ENCODE results near the gene RFTN1.
A peak's percentile ranks its signal among the peaks of the same experiment; 100 is the strongest.

Gene RFTN1

DNA sequence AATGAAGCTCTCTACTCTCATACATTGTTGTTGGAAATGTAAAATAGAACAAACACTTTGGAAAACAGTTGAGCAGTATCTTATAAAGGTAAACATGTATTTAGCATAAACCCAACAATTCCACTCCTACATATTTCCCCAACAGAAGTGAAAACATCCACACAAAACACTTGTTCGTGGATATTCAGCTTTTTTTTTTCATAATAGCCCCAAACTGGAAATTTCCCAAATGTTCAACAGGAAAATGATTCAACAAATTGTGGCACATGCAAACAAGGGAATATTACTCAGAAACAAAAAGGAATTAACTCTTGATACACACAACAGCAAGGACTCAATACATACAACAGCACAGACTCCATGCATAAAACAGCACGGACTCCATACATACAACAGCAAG is 28.5 kb downstream of the RFTN1 start:
- no peak for DNase-seq

DNA sequence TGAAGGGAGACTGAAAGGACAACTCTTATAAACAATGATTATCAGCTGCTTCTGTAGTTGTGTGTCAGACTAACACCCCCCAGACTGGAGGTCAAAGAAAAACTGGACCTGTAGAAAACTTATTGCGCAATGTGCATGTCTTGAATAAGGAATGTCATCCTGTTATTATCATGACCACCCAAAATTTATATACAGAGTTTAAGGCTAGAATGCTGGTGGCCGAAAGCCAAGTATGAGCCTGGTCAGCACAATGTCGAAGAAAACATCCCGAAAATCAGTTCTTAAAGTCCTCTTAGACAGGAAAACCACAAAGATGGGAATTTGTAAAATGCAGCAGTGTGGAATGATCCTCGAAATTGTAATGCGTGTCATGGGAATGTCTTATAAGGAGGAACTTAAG is 29.3 kb downstream of the RFTN1 start:
- no peak for DNase-seq

DNA sequence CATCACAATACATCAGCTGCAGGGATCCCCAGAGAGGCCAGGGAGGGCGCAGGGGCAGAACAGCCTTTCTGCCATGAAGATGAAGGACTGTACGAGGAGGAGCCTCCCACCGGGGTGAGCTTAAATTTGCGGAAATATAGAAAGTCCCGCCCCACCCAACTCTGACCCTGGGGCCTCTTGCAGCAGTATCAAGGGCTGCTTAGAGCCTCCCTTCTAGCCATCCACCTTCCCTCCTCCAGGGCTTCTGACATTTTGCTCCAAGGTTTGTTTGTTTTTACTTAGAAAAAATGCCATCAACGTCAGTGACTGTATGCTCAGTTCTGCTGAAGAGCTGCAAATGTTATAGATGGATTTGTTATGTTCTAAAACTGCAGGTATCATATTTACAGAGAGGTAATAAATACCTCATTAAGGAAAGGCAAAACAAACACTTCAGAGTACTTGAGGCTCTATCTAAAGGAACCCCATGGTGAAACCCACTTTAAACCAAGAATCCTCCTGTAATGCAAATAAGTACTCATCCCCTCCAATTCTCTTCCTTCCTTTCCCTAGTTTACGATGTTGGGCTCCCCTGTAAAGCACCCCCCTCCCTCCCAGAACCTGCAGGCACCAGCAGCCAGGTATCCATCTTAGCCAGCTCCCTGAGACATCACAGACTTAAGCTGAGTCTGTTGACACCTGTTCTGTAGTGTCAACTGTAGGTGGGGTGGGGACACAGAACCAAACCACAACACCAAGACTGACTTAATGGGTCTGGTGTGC is 30.5 kb downstream of the RFTN1 start:
- DNase-seq: peak; percentile 30

DNA sequence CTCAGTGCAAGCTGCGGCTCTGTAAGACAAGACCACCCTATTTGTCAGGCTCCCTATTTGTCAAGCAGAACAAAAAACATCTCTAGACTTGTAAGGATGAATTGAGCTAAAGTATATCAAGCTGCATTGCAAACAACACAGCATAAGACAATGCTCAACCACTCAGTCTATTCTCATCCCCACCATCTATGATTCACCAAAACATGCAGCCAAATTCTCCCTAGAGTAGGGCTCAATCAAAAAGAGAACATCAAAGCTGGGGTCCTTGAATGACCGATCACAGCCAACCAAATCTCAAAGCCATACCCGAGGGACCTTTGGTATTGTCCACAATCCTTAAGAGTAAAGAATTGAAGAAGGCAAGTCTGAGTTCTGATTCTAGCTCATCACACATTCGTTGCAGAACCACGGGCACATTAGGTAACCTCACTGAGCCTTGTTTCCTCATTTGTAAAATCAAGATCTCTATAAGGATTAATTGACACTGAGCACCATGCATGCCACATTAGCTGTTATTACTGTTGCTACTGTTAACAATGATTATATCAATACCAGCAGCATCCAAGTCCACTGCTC is 31.2 kb downstream of the RFTN1 start:
- DNase-seq: no peak

DNA sequence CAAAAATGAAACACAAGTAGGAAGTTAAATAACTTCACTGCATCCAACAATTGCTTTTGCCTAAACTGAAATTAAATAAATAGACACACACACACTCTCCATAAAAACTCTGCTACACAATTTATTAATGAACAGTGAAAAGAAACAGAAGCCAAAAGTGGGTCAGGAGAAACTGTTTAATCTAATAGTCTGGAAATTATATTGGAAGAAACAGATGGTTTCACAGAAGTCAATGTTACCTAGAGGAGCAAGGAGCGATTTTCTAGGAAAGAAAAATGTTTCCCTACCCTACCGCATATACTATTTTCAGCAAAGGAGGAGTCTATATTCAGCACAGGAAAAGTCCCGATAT is 32.0 kb downstream of the RFTN1 start:
- DNase-seq: no peak

DNA sequence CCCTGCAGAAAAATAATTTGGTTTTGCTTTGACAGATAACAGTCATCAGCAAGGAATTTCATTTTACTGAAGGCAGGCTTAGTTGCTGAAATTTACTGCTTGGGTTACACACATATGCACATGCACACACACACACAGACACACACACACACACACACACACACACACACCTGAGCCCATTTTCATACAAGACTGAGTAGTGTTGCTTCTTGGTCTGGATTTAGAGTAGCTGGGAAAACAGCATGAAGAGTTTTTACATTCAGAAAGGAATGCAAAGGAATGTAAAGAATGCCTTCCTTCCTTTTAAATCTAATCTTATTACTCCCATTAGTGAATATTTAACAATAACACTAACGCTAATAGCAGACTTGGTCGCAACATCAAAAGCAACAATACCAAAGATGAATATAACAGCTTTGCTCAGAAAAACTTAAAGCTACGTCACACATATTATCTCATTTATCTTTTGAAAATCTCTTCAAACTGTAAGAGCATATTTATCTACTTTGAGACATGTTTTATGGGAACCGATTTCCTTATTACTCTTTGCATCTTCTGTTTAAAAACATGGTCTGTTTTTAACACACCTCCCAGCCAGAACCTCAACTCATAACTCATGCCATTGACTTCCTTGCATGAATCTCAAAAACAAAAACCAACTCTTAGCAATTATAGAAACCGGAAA is 32.5 kb downstream of the RFTN1 start:
- peak; percentile 41 for DNase-seq

DNA sequence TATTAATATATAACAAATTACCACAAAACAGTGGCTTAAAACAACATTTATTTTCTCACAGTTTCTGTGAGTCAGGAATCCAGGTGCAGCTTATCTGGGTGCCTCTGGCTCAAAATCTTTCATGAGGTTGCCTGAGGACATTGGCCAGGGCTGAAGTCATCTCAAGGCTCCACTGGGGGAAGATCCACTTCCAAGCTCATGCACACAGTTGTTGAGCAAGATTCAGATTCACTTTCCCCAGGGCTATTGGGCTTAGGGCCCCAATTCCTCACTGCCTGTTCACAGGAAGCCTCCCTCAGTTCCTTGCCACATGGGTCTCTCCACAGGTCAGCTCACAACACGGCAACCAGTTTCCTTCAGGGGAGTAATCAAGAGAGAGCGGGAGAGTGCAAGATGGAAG is 35.0 kb downstream of the RFTN1 start:
- DNase-seq: no peak

DNA sequence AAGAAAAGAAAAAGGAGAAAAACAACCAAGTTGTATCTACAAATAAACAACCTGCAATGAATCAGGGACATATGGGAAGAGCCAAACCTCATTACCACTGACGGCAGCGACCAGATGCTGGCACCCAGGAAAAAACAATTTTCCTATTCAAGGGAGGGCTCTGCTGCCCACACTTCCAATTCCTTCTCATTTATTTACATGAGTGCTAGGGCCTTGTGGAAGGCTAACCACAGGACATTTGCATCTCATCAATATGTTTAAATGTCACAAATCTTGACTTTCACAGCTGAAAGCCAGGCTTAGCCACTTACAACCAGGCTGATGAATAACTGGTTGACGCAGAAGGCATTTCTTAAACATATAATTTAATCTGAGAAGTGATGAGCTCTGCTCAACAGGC is 36.0 kb downstream of the RFTN1 start:
- DNase-seq: no peak

DNA sequence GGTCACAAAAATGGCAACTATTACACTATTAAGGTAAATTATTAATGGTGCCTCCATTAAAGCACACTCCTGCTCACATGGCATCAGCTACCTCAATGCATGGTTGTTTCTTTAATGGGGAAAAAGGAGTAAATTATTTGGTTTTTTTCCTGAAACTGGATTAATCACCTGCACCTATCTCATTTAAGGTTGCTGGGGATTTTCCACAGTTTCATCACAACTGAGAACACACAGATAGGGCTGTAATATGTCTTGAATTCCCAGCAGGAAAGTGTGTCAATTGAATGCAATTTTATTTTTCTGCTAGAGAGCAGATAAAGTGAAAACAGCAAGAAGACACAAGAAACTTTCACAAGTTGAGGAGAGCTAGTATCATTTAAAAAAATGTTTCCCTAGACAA is 36.4 kb downstream of the RFTN1 start:
- DNase-seq: no peak

DNA sequence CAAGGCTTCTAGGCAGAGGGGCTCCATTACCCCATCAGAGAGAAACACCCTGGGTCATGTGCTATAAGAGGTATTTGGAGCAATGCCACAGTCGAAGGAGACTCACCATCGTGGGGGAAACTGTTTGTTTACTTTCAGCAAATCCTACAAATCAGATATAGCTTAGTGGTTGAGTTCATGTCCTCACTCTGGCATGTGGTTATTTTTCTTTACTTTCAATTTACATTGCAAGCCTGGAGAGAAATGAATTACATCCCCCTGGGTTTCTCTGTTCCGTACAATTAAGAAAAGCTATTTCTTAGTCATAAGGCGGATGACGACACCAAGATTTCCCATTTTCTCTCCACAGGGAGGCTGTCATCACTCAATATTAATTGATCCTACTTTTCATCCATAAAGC is 36.9 kb downstream of the RFTN1 start:
- DNase-seq: peak; percentile 44

DNA sequence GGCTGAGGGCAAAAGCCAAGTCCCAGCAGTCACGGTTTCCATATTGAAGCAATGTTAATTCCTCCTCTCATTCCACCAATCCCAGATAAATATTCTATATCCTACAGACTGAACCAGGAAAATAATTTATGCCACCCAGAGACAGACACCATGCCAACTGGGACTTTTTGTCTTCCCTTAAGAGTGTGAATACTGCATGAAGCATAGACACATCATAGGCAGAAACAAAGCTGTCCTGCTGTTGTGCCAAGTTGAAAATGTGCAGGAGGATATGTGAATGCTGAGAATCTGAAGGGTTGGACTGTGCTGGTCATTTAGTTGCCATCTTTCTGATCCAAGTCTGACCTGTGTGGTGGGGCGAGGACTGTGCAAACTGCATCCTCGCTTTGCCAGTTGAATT is 37.7 kb downstream of the RFTN1 start:
- no peak for DNase-seq

DNA sequence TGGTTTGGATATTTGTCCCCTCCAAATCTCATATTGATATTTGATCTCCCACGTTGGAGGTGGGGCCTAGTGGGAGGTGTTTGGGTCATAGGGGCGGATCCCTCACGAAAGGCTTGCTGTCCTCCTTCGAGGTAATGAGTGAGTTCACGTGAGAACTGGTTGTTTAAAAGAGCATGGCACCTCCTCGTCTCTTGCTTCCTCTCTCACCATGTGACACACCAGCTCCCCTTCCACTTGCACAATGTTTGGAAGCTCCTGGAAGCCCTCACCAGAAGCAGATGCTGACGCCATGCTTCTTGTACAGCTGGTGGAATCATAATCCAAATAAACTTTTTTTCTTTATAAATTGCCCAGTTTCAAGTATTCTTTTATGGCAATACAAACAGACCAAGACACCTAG is 38.6 kb downstream of the RFTN1 start:
- DNase-seq: no peak

DNA sequence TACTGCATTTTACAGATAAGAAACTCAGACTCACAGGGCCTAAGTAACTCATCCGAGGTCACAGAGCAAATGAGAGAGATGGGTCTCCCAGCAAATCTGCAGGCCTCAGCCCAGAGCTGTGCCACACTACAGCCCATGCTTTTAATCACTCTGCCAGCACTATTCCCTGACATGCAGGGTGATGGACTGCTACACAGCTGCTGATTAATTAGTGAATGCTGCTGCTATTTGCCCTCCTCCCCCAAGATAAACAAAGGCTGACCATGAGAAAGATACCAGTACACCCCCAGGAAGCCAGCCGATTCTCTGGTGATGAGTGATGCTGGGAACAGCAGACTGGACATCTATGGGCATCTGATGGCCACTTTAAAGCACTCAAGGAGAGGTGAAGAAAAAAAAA is 39.3 kb downstream of the RFTN1 start:
- no peak for DNase-seq

DNA sequence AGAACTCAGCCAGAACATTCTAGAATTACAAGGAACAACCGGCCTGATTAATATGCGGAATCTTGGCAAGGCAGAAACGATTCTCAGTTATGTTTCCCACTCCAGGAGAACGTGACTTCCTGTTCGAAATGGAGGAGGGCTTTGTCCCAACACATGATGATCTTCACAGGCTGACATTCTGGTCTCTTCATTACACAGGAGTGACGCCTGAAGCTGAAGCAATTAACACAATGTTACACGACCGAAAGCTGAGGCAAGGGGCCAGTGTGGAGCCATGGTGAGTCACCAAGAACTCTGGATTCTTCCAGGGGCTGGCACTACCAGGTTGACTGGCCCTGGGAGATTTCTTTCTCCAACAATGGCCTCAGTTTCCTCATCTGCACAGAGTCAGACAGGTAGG is 40.9 kb downstream of the RFTN1 start:
- DNase-seq: no peak

DNA sequence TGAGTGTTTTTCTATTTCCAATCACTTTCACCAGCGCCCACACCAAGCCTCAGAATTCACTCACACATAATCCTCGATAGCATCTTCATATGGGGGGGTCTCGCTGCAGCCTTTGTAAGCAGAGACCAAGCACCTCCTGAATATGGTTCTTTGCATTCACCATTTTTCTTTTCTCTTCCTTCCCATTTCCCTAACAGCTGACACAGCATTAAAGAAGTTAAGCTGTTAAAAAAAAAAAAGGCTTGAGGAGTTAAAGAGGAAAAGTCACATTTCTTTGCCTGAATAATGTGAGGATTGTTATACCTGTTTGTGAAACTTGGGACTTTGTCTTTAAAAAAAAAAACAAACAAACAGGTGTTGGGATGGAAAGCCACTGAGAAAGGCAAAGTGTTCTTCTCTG is 41.6 kb downstream of the RFTN1 start:
- DNase-seq: no peak

DNA sequence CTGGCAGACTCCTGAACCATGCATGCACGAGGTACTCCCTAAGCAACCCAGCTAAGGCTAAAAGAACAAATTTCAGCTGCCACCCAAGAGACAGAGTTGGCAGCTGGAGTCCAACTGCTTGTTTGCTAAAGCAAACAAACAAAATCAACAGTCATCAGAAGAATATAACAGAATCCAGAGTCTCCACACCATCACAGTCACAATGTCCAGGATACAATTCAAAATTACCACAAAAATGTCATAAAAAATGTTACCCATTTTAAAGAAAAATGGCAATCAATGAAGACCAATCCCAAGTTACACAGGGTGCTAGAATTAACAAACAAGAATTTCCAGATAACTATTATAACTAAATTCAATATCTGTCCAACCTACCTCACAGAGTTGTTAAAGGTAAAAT is 42.9 kb downstream of the RFTN1 start:
- DNase-seq: no peak

DNA sequence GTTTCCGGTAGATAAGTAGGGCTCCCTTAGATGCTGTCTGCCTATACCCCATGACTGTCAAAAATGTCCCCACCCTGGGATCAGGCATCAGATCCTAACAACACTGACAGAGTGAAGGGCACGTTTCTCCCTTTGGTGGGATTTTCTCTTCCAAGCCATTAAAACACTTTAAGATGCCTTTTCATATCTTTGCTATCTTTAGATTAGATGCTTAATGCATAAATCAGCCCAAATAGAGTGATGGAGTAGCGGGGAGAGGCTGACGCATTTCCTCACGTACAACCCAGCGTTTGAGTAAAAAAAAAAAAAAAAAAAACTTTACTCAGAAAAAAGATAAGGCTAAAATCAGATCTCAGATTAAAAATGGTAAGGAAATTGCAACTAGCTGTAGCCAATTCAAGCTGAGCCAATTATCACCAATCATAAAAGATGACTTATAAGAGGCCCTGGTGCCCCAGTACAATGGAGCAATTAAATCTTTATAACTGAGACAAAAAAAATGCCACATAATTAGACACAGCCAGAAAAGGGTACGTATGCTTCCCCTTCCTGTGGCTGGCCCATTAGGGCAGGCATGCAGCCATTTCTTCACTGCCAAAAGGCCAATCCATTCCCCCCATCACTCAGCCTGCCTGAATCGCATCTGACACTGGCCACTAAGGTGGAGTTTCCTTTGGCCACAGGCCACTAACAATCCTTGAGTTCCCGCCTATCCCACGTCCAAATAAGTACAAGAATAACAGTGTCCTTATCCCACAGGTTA is 45.0 kb downstream of the RFTN1 start:
- no peak for DNase-seq

DNA sequence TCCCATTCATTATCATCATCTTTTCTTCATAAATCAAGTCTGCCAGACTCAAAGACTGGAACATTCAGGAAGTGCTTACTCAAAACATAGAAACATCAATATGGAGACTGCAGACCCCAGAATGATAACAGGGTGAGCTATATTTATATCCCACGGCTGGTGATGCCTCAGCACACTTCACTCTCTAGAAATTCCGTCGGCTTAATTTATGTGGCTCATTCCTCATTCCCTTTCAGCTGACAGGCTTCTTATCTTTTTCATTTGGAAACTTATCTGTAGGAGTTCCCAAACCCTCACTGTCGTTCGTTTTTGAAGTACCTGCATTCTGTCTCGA is 45.5 kb downstream of the RFTN1 start:
- DNase-seq: no peak

DNA sequence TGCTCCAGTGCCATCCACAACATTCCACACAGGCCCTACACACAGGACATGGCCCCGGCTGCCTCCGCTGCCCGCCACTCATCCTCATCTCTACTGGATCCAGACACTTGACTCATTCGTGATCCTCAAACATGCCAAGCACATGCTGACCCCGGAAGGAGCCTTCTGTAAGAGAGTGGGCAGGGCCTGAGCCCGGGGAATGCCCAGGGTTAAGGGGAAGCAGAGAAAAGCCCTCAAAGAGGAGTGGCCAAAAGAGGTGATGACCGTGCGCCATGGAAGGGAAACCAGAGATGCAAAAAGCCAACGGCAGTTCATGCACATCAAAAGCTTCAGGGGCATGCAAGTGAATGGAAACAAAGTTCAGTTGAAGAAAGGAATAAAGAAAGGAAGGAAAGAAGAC is 46.1 kb downstream of the RFTN1 start:
- DNase-seq: peak; percentile 49

DNA sequence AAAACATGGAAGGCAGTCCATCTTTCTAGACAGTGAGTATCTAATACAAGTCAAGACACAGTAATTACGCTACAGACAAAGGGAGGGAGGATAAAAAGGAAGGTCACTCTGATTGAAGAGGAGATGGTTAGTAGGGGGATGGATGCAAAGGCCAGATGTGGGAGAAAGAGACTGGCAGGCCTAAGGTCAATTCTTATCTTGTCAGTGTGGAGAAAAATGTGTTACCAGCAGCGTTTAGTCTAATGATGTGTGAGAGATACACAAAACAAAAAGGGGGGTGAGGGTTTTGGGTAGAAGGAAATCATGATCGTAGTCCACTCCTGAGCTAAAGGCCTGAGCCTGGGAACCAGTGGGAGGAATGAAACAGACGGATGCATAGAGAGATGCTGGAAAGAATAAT is 46.7 kb downstream of the RFTN1 start:
- no peak for DNase-seq

DNA sequence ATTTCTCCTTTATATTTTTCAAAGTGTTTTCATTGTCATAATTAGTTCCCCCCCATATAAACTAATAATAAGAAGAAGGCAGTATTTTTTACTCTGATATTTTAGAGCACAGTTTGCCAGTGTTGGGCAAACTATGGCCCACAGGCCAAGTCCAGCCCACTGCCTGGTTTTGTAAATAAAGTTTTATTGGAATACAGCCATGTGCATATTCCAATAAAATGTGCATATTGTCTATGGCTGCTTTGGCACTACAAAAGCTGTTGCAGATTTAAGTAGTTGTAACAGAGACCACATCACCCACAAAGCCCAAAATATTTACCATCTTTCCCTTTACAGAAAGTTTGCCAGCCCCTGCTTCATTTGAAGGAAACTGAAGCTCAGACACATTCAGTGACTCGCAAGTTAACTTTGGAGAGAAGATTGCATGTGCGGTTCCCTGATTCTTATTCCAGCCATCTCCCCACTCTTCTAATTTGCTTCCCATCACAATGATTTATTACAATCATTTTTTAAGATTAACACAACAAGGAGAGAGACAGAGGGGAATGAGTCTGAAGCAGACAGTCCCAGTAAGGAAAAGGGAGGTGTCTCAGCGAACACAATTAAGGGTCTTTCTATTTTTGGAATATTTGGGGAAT is 48.9 kb downstream of the RFTN1 start:
- no peak for DNase-seq

DNA sequence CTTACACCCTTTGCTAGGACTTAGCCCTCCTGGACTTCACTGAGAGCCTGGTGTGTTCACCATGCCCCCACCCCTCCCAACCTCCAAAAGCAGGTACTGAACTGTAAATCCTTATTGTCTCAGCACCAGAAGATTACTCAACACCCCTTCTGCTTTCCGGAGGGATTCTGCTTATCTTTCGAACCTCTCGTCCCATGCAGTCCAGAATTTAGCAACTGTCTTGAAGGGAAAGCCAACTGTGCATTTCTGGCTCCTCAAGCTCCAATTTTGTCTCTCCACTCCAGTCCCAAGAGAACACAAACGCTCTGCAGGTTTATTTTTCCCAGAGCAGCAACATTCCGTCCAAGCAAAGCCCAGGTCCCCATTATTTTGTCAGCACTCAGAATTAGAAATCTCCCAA is 49.6 kb downstream of the RFTN1 start:
- DNase-seq: no peak

DNA sequence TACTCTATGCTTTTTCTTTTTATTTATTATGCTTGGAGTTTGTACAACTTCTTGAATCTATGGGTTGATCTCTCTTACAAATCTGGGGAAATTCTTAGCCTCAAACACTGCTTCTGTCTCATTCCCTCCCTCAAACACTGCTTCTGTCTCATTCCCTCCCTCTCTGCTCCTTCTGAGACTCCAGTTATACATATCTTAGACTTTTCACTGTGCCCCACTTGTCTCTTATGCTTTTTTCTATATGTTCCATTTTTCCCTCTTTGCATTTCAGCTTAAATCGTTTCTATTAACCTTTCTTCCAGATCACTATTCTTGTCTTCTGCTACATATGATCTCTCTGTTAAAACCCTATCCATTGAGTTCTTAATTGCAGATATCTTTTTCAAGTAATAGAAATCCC is 50.4 kb downstream of the RFTN1 start:
- DNase-seq: no peak

DNA sequence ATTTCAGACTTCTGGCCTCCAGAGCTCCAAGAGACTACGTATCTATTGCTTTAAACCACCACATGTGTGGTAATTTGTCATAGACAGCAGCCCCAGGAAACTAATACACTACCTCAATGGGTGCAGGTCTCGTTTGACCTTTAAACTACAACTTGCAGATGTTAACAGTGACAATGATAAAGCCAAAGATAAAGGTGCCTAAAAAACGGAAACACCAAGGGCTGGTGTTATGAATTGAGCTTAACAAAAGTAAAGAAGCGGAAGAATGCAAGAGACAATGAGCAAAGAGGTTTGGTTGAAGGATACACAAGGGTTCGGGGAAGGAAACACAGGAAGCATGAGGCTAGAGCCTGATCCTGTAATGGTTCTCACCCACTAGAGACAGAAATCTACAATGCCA is 50.8 kb downstream of the RFTN1 start:
- peak; percentile 30 for DNase-seq
